CD4-positive, alpha-beta T cell treated with Interleukin-1 beta for 1 hour (primary cell): ENCODE measurements around the gene ERBB4.
A peak's percentile ranks its signal among the peaks of the same experiment; 100 is the strongest.

Experiments
- DNase-seq, 2 donors: peaks; one replicate each; pipeline ENCODE4 v3.0.0-alpha.2; 2020 to 2022

The ERBB4 gene

GRCh38 chr2:211503856-211504255, 1034.7 kb downstream of the ERBB4 start:
- DNase-seq: no peak

GRCh38 chr2:211503198-211503597, 1035.4 kb downstream of the ERBB4 start:
- DNase-seq: no peak

- no peak for DNase-seq
Measured at GRCh38 chr2:211498551-211499205, 1039.9 kb downstream of the ERBB4 start.

GRCh38 chr2:211495339-211495738, 1043.3 kb downstream of the ERBB4 start:
- DNase-seq: no peak

- DNase-seq: no peak
Measured at GRCh38 chr2:211494536-211494935, 1044.1 kb downstream of the ERBB4 start.

- no peak for DNase-seq
Measured at GRCh38 chr2:211494085-211494484, 1044.5 kb downstream of the ERBB4 start.

GRCh38 chr2:211487733-211488132, 1050.9 kb downstream of the ERBB4 start:
- DNase-seq: no peak

- no peak for DNase-seq
Measured at GRCh38 chr2:211479536-211480150, 1059.0 kb downstream of the ERBB4 start.

GRCh38 chr2:211477537-211478275, 1060.9 kb downstream of the ERBB4 start:
- DNase-seq: no peak

GRCh38 chr2:211473116-211473515, 1065.5 kb downstream of the ERBB4 start:
- DNase-seq: no peak

- DNase-seq: no peak
Measured at GRCh38 chr2:211469664-211470059, 1068.9 kb downstream of the ERBB4 start.

- no peak for DNase-seq
Measured at GRCh38 chr2:211468877-211469663, 1069.5 kb downstream of the ERBB4 start.

GRCh38 chr2:211468217-211468616, 1070.4 kb downstream of the ERBB4 start:
- no peak for DNase-seq

GRCh38 chr2:211463397-211463796, 1075.2 kb downstream of the ERBB4 start:
- no peak for DNase-seq

- DNase-seq: no peak
Measured at GRCh38 chr2:211458974-211459373, 1079.6 kb downstream of the ERBB4 start.

GRCh38 chr2:211457325-211457724, 1081.3 kb downstream of the ERBB4 start:
- DNase-seq: no peak

- peak in 1 of 2 donors; percentile 2 for DNase-seq
Measured at GRCh38 chr2:211455216-211455841, 1083.3 kb downstream of the ERBB4 start.

- no peak for DNase-seq
Measured at GRCh38 chr2:211454679-211455078, 1083.9 kb downstream of the ERBB4 start.

- no peak for DNase-seq
Measured at GRCh38 chr2:211453311-211453887, 1085.2 kb downstream of the ERBB4 start.

- no peak for DNase-seq
Measured at GRCh38 chr2:211451642-211452041, 1087.0 kb downstream of the ERBB4 start.

GRCh38 chr2:211449819-211450218, 1088.8 kb downstream of the ERBB4 start:
- no peak for DNase-seq

GRCh38 chr2:211447548-211447947, 1091.1 kb downstream of the ERBB4 start:
- no peak for DNase-seq
